NCI-H446 treated with DMSO at 0.1 percent for 48 hours (cell line): Measurements from ENCODE around the gene HHATL.

ENCODE experiments used
- DNase-seq: peaks from one replicate; lab custom pipeline; 2025; lab: John Stamatoyannopoulos, UW

Gene HHATL

GRCh38 chr3:42664438-42664803, 38.2 kb downstream of the HHATL start:
- DNase-seq: no peak

GRCh38 chr3:42663581-42664437, 38.8 kb downstream of the HHATL start:
- DNase-seq: no peak

- no peak for DNase-seq
Observed at GRCh38 chr3:42662813-42663535, 39.6 kb downstream of the HHATL start.

- DNase-seq: no peak
Observed at GRCh38 chr3:42662037-42662812, 40.4 kb downstream of the HHATL start.

- DNase-seq: no peak
Observed at GRCh38 chr3:42661593-42662022, 41.0 kb downstream of the HHATL start.

- DNase-seq: no peak
Observed at GRCh38 chr3:42660898-42661297, 41.7 kb downstream of the HHATL start.

GRCh38 chr3:42660131-42660715, 42.4 kb downstream of the HHATL start:
- no peak for DNase-seq

- no peak for DNase-seq
Observed at GRCh38 chr3:42659451-42660130, 43.0 kb downstream of the HHATL start.

GRCh38 chr3:42658771-42659390, 43.7 kb downstream of the HHATL start:
- no peak for DNase-seq

GRCh38 chr3:42658091-42658770, 44.4 kb downstream of the HHATL start:
- no peak for DNase-seq

GRCh38 chr3:42657675-42658074, 44.9 kb downstream of the HHATL start:
- no peak for DNase-seq

- DNase-seq: no peak
Observed at GRCh38 chr3:42656680-42657610, 45.7 kb downstream of the HHATL start.

GRCh38 chr3:42655980-42656679, 46.5 kb downstream of the HHATL start:
- no peak for DNase-seq

GRCh38 chr3:42655331-42655888, 47.2 kb downstream of the HHATL start:
- no peak for DNase-seq

GRCh38 chr3:42654331-42655201, 48.0 kb downstream of the HHATL start:
- no peak for DNase-seq

GRCh38 chr3:42653560-42654330, 48.9 kb downstream of the HHATL start, which contains the start of gene ZBTB47:
Gene ZBTB47, plus strand, starts transcription at chr3:42653697. Its CDS starts 4,659 bp downstream, at chr3:42658356.
- DNase-seq: no peak

- DNase-seq: no peak
Observed at GRCh38 chr3:42653303-42653559, 49.4 kb downstream of the HHATL start.
